ENCODE measurements around the gene FAM234B. TPM values are rescaled to one million over a fixed set of nuclear protein-coding genes. Genes with fewer than 3 reads are reported as not detected.
A peak's percentile ranks its signal among the peaks of the same experiment; 100 is the strongest.

Gene FAM234B
- total RNA-seq, 2 donors from 2014 or later: 4.5 to 8.5 TPM

DNA sequence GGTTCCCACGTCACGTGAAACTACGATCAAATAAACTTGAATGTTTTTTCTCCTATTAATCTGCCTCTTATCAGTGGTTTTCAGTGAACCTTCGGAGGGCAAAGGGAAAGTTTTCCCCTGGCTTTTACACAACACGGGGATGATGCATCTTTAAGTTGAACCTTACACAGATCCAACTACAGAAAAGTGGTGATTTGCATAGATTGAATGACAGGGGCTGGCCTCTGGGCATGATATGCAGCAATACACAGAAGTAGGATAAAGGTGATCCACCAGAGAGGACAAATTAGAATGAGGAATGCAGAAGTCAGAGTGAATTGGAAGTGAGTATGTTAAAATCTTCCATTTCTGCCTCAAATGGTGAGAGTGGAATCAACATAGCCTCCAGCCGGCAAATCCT lies 47.7 kb downstream of the FAM234B start:
- ATAC-seq (ENCODE audit: insufficient number of reproducible peaks, low FRiP score, low read depth): no peak
- no peaks in the 10 kb centered on the region for H3K9me3 ChIP-seq
- TF ChIP-seq, protein P1, sequence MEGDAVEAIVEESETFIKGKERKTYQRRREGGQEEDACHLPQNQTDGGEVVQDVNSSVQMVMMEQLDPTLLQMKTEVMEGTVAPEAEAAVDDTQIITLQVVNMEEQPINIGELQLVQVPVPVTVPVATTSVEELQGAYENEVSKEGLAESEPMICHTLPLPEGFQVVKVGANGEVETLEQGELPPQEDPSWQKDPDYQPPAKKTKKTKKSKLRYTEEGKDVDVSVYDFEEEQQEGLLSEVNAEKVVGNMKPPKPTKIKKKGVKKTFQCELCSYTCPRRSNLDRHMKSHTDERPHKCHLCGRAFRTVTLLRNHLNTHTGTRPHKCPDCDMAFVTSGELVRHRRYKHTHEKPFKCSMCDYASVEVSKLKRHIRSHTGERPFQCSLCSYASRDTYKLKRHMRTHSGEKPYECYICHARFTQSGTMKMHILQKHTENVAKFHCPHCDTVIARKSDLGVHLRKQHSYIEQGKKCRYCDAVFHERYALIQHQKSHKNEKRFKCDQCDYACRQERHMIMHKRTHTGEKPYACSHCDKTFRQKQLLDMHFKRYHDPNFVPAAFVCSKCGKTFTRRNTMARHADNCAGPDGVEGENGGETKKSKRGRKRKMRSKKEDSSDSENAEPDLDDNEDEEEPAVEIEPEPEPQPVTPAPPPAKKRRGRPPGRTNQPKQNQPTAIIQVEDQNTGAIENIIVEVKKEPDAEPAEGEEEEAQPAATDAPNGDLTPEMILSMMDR (IDR thresholded peaks at IDR 0.05): no peak
- H3K4me1 ChIP-seq (ENCODE audit: control insufficient read depth in 1 of 2, low read depth in 2 of 2): peaks cover 12 to 19% of the 10 kb centered on the region in 2 donors
- no peak for DNase-seq (ENCODE audit: low spot score)
- H3K4me3 ChIP-seq: no peak overlapping the region
- H3K27ac ChIP-seq: no peak overlapping the region
- no peaks in the 10 kb centered on the region for H3K36me3 ChIP-seq
- H3K27me3 ChIP-seq (replicated peaks; ENCODE audit: insufficient read depth): no peaks in the 10 kb centered on the region

GRCh38 chr12:13093191-13093847 lies 49.1 kb downstream of the FAM234B start:
- TF ChIP-seq, protein P1 (IDR thresholded peaks at IDR 0.05): no peak
- Histone ChIP-seq H3K27ac (peak overlapping the region; percentile 7 to 13), H3K9me3 (no peaks in the 10 kb centered on the region)

DNA sequence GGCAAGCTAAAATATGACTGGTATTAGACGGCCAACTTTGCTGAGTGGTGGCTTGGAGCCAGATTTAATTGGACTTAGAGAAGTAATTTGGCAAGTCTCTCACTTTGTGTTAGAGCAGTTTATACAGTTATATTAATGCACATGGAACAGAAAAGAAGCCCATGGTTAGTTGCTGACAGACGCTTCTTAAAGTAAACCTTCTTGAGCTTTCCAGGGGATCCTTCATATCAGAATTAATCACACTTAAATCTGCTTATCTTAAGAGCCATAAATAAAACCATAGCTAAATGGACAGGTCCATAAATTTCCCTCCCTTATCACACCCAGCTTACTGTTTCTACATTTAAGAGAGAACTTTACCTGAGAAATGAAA lies 49.7 kb downstream of the FAM234B start:
- Histone ChIP-seq H3K27ac (peak overlapping the region; percentile 7 to 13), H3K4me1 (ENCODE audit: control insufficient read depth in 1 of 2, low read depth in 2 of 2) (peaks cover 18 to 34% of the 10 kb centered on the region in 2 donors), H3K9me3 (no peaks in the 10 kb centered on the region), H3K36me3 (no peaks in the 10 kb centered on the region), H3K27me3 (replicated peaks; ENCODE audit: insufficient read depth) (no peaks in the 10 kb centered on the region), H3K4me3 (no peak overlapping the region)
- DNase-seq (ENCODE audit: low spot score): no peak
- no peak for ATAC-seq (ENCODE audit: insufficient number of reproducible peaks, low FRiP score, low read depth)
- TF ChIP-seq, protein P1 (IDR thresholded peaks at IDR 0.05): no peak

More at GRCh38 chr12:13093191-13093847, 49.1 kb downstream of the FAM234B start:
- ATAC-seq (ENCODE audit: insufficient number of reproducible peaks, low FRiP score, low read depth): no peak
- no peaks in the 10 kb centered on the region for H3K27me3 ChIP-seq (replicated peaks; ENCODE audit: insufficient read depth)
- no peak overlapping the region for H3K4me3 ChIP-seq
- H3K4me1 ChIP-seq (ENCODE audit: control insufficient read depth in 1 of 2, low read depth in 2 of 2): peaks cover 15 to 30% of the 10 kb centered on the region in 2 donors
- no peaks in the 10 kb centered on the region for H3K36me3 ChIP-seq
- DNase-seq (ENCODE audit: low spot score): no peak

DNA sequence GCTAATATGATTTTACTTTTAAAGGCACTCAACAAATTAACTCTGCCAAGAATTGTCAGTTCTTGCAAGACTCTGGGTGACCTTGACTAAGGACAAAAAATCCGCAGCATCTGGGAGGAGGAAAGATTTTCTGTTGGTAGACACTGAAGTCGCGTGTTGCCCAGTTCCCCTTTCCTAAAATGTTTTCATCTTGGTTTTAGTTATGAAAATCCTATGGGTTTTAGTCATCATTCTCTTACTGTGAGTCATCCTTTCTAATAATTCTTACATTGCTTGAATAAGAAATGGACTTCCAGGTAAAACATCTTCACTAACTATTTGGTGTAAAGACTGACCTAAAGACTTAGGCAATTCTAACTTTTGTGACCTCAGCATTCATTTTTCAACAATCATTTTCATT lies 50.2 kb downstream of the FAM234B start:
- no peak for ATAC-seq (ENCODE audit: insufficient number of reproducible peaks, low FRiP score, low read depth)

DNA sequence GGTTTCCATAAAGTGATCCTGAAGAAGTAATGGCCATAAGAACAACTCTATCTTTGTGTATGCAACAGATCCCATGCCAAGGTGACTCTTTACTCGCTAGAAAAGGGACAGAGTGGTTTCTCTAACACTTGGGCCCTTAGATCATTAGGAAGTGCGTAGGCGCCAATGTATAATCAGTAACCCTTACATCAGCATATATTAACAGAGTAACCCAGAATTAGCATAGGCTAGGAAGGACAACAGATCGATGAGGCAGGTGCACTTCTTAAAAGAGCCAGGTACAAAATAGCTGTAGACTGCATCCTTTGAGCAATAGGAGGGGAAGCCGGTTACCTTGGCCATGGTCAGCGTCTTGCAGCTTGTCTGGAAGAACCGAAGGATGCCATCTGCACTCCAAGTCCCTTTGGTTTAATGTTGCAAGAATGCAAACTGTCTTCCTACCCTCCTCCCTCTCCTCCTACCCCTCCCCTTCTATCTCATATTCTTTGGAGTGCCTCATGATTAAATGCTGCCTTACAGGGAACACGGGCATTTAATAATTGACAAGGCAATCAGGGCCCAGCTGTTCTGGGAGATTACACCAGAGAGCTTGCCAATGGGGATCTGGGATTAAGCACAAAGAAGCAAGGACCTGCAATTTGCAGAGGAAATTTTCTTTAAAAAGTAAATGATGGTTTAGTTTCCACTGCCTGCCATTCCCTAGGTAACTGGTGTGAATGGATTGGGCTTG lies 51.2 kb downstream of the FAM234B start:
- peaks cover 24 to 49% of the 10 kb centered on the region in 2 donors for H3K4me1 ChIP-seq (ENCODE audit: control insufficient read depth in 1 of 2, low read depth in 2 of 2)
- no peak overlapping the region for H3K4me3 ChIP-seq
- H3K27ac ChIP-seq: peak overlapping the region in 1 of 2 donors; percentile 13
- no peak for DNase-seq (ENCODE audit: low spot score)
- no peaks in the 10 kb centered on the region for H3K27me3 ChIP-seq (replicated peaks; ENCODE audit: insufficient read depth)
- TF ChIP-seq, protein P1 (IDR thresholded peaks at IDR 0.05): no peak
- H3K9me3 ChIP-seq: no peaks in the 10 kb centered on the region
- no peaks in the 10 kb centered on the region for H3K36me3 ChIP-seq
- no peak for ATAC-seq (ENCODE audit: insufficient number of reproducible peaks, low FRiP score, low read depth)

More for the DNA sequence above, 50.2 kb downstream of the FAM234B start:
- Histone ChIP-seq H3K4me3 (no peak overlapping the region), H3K27me3 (replicated peaks; ENCODE audit: insufficient read depth) (no peaks in the 10 kb centered on the region), H3K4me1 (ENCODE audit: control insufficient read depth in 1 of 2, low read depth in 2 of 2) (peaks cover 20 to 40% of the 10 kb centered on the region in 2 donors), H3K9me3 (no peaks in the 10 kb centered on the region), H3K36me3 (no peaks in the 10 kb centered on the region), H3K27ac (peak overlapping the region; percentile 7 to 13)
- no peak for DNase-seq (ENCODE audit: low spot score)
- TF ChIP-seq, protein P1 (IDR thresholded peaks at IDR 0.05): no peak

Data from thoracic aorta (tissue), 2 donors.